Karpas-422 (cell line): ENCODE measurements around the gene GREB1. TPM values are rescaled to one million over a fixed set of nuclear protein-coding genes. Genes with fewer than 3 reads are reported as not detected.

Source experiments
- DNase-seq: peaks from one replicate; pipeline ENCODE4 v3.0.0-alpha.2; 2015
- H2AFZ ChIP-seq: fragments of 200-600 bp; sonication (generic); 2 replicates; pipeline ENCODE4 v1.6.1; 2014; ENCODE audit warnings: antibody characterized with exemption, low read length, mixed read lengths
- H3K27ac ChIP-seq: fragments of 200-600 bp; sonication (generic); 2 replicates; pipeline ENCODE4 v1.5.1; 2014; ENCODE audit warnings: mild to moderate bottlenecking, low read length, moderate library complexity
- H3K27me3 ChIP-seq: fragments of 200-600 bp; sonication (generic); 2 replicates; pipeline ENCODE4 v1.6.1; 2014; ENCODE audit warnings: low read length, mixed read lengths
- H3K36me3 ChIP-seq: fragments of 200-600 bp; sonication (generic); 2 replicates; pipeline ENCODE4 v1.6.1; 2014; ENCODE audit warnings: low read length, mixed read lengths; ENCODE audit not compliant: insufficient read depth
- H3K4me1 ChIP-seq: fragments of 200-600 bp; sonication (generic); 2 replicates; pipeline ENCODE4 v1.6.1; 2014; ENCODE audit warnings: mild to moderate bottlenecking, low read length, mixed read lengths
- H3K4me2 ChIP-seq: fragments of 200-600 bp; sonication (generic); 2 replicates; pipeline ENCODE4 v1.6.1; 2014; ENCODE audit warnings: low read length, low read depth, mild to moderate bottlenecking; ENCODE audit not compliant: poor library complexity, severe bottlenecking
- H3K4me3 ChIP-seq: fragments of 200-600 bp; sonication (generic); 2 replicates; pipeline ENCODE4 v1.5.1; 2014; ENCODE audit warnings: mild to moderate bottlenecking, antibody characterized with exemption, low read length, mixed read lengths
- H3K79me2 ChIP-seq: fragments of 200-600 bp; sonication (generic); 2 replicates; pipeline ENCODE4 v1.6.1; 2014; ENCODE audit warnings: mild to moderate bottlenecking, low read length, mixed read lengths
- H3K9ac ChIP-seq: fragments of 200-600 bp; sonication (generic); 2 replicates; pipeline ENCODE4 v1.6.0; 2014; ENCODE audit warnings: low read length
- H3K9me2 ChIP-seq: fragments of 200-600 bp; sonication (generic), shearing (Covaris generic); replicated peaks from 2 replicates; pipeline ENCODE4 v1.6.0; 2014; ENCODE audit warnings: mild to moderate bottlenecking, low read length, moderate library complexity; ENCODE audit not compliant: insufficient read depth
- H3K9me3 ChIP-seq: fragments of 300-700, 200-600 bp; sonication (generic); 2 replicates; pipeline ENCODE4 v1.6.1; 2014; ENCODE audit warnings: low read length, mixed read lengths
- H4K20me1 ChIP-seq: fragments of 200-600 bp; sonication (generic); 2 replicates; pipeline ENCODE4 v1.6.1; 2014; ENCODE audit warnings: mild to moderate bottlenecking, antibody characterized with exemption, low read length, low read depth; ENCODE audit not compliant: insufficient read depth
- total RNA-seq: library from RNA; depleted of rRNA; stranded (reverse); fragments of >200 nt; shearing (Covaris generic); gene quantifications from 2 replicates; pipeline ENCODE4 v1.2.3, GENCODE V29; 2014; ENCODE audit warnings: low replicate concordance

The GREB1 gene
- total RNA-seq, 1 experiment from 2014 or later, result 4.4 TPM

- H3K4me3 ChIP-seq, result no peak overlapping the region
- no peak overlapping the region for H2AFZ ChIP-seq
- no peak overlapping the region for H3K4me2 ChIP-seq
- no peaks in the 10 kb centered on the region for H3K27me3 ChIP-seq
- H3K9ac ChIP-seq, result no peak overlapping the region
- H4K20me1 ChIP-seq, result no peaks in the 10 kb centered on the region
- no peaks in the 10 kb centered on the region for H3K79me2 ChIP-seq
- H3K9me3 ChIP-seq, result no peaks in the 10 kb centered on the region
- no peak for DNase-seq
- H3K36me3 ChIP-seq, result no peaks in the 10 kb centered on the region
- H3K4me1 ChIP-seq, result no peaks in the 10 kb centered on the region
- no peak overlapping the region for H3K27ac ChIP-seq
- no peaks in the 10 kb centered on the region for H3K9me2 ChIP-seq
Measured at GRCh38 chr2:11596801-11597200, 63.0 kb downstream of the GREB1 start.

GRCh38 chr2:11597538-11598225, 63.8 kb downstream of the GREB1 start:
- H3K36me3 ChIP-seq, result no peaks in the 10 kb centered on the region
- no peak for DNase-seq
- no peak overlapping the region for H3K27ac ChIP-seq
- H3K4me3 ChIP-seq, result no peak overlapping the region
- H3K79me2 ChIP-seq, result no peaks in the 10 kb centered on the region
- no peaks in the 10 kb centered on the region for H3K9me3 ChIP-seq
- no peak overlapping the region for H2AFZ ChIP-seq
- no peaks in the 10 kb centered on the region for H3K27me3 ChIP-seq
- H3K9me2 ChIP-seq, result no peaks in the 10 kb centered on the region
- no peak overlapping the region for H3K9ac ChIP-seq
- no peaks in the 10 kb centered on the region for H3K4me1 ChIP-seq
- H3K4me2 ChIP-seq, result no peak overlapping the region
- H4K20me1 ChIP-seq, result no peaks in the 10 kb centered on the region

DNA sequence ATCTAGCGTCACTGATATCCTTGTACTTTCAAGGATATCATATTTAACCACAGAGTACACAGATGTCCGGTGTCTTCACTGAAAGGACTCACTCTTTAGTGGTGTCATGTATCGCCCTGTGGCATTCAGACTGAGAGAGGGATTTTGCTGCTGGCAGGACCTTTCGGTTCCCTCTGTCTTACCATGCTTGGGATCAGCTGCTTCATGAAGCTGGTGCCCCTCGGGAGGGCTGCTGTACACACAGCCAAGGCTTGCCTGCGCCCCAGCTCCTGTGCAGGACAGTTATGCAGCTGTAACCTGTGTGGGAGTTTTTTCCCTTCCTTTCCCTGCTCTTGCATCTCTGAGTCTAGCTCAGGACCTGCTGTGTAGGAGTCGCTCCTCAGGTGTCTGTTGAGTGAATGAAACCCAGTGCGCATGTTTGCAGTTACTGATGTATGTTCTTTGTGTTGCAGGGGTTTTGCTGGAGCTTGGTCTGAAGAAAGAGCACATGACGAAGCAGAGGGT, 64.4 kb downstream of the GREB1 start:
- no peak overlapping the region for H3K4me2 ChIP-seq
- H3K27ac ChIP-seq, result no peak overlapping the region
- no peak overlapping the region for H2AFZ ChIP-seq
- H3K9ac ChIP-seq, result no peak overlapping the region
- H3K9me3 ChIP-seq, result no peaks in the 10 kb centered on the region
- no peaks in the 10 kb centered on the region for H3K36me3 ChIP-seq
- H3K9me2 ChIP-seq, result no peaks in the 10 kb centered on the region
- DNase-seq, result no peak
- no peaks in the 10 kb centered on the region for H3K27me3 ChIP-seq
- H3K4me3 ChIP-seq, result no peak overlapping the region
- no peaks in the 10 kb centered on the region for H4K20me1 ChIP-seq
- no peaks in the 10 kb centered on the region for H3K79me2 ChIP-seq
- no peaks in the 10 kb centered on the region for H3K4me1 ChIP-seq

GRCh38 chr2:11602563-11603204, 68.8 kb downstream of the GREB1 start:
- Histone ChIP-seq H2AFZ (no peak overlapping the region), H3K27me3 (no peaks in the 10 kb centered on the region), H3K4me2 (no peak overlapping the region), H3K9me2 (no peaks in the 10 kb centered on the region), H3K36me3 (no peaks in the 10 kb centered on the region), H4K20me1 (no peaks in the 10 kb centered on the region), H3K9me3 (no peaks in the 10 kb centered on the region), H3K79me2 (no peaks in the 10 kb centered on the region), H3K4me3 (no peak overlapping the region), H3K27ac (no peak overlapping the region), H3K9ac (no peak overlapping the region), H3K4me1 (no peaks in the 10 kb centered on the region)
- DNase-seq, result no peak

DNA sequence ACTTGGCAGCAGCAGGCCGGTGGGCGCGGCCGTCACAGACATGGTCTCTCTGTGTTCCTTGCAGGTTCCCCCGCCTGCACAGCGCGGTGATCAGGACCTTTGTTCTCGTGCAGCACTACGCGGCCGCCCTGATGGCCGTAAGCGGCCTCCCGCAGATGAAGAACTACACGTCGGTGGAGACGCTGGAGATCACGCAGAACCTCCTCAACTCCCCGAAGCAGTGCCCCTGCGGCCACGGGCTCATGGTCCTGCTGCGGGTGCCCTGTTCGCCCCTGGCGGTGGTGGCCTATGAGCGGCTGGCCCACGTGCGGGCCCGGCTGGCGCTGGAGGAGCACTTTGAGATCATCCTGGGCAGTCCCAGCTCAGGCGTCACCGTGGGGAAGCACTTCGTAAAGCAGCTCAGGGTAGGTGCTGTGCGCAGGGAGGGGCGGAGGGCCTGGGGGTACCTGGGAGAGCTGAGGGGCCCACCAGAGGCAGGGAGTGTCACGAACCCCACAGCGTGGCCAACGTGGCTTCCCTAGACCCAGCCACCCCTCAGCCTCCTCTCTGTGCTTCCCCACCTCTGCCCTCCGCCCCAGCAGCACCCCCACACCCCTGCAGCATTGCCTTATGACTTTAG, 76.9 kb downstream of the GREB1 start:
- no peak overlapping the region for H3K4me3 ChIP-seq
- no peak overlapping the region for H3K4me2 ChIP-seq
- no peaks in the 10 kb centered on the region for H3K79me2 ChIP-seq
- H3K9ac ChIP-seq, result no peak overlapping the region
- H2AFZ ChIP-seq, result no peak overlapping the region
- no peaks in the 10 kb centered on the region for H3K4me1 ChIP-seq
- DNase-seq, result no peak
- H3K27ac ChIP-seq, result no peak overlapping the region
- H3K9me2 ChIP-seq, result no peaks in the 10 kb centered on the region
- H3K9me3 ChIP-seq, result no peaks in the 10 kb centered on the region
- H4K20me1 ChIP-seq, result no peaks in the 10 kb centered on the region
- H3K36me3 ChIP-seq, result no peaks in the 10 kb centered on the region
- no peaks in the 10 kb centered on the region for H3K27me3 ChIP-seq

GRCh38 chr2:11611251-11611650, 77.4 kb downstream of the GREB1 start:
- H3K4me3 ChIP-seq, result no peak overlapping the region
- no peak for DNase-seq
- H3K79me2 ChIP-seq, result no peaks in the 10 kb centered on the region
- H3K9me3 ChIP-seq, result no peaks in the 10 kb centered on the region
- no peaks in the 10 kb centered on the region for H3K36me3 ChIP-seq
- no peak overlapping the region for H3K27ac ChIP-seq
- H3K9me2 ChIP-seq, result no peaks in the 10 kb centered on the region
- no peak overlapping the region for H2AFZ ChIP-seq
- H3K9ac ChIP-seq, result no peak overlapping the region
- H4K20me1 ChIP-seq, result no peaks in the 10 kb centered on the region
- no peaks in the 10 kb centered on the region for H3K27me3 ChIP-seq
- H3K4me1 ChIP-seq, result no peaks in the 10 kb centered on the region
- no peak overlapping the region for H3K4me2 ChIP-seq

DNA sequence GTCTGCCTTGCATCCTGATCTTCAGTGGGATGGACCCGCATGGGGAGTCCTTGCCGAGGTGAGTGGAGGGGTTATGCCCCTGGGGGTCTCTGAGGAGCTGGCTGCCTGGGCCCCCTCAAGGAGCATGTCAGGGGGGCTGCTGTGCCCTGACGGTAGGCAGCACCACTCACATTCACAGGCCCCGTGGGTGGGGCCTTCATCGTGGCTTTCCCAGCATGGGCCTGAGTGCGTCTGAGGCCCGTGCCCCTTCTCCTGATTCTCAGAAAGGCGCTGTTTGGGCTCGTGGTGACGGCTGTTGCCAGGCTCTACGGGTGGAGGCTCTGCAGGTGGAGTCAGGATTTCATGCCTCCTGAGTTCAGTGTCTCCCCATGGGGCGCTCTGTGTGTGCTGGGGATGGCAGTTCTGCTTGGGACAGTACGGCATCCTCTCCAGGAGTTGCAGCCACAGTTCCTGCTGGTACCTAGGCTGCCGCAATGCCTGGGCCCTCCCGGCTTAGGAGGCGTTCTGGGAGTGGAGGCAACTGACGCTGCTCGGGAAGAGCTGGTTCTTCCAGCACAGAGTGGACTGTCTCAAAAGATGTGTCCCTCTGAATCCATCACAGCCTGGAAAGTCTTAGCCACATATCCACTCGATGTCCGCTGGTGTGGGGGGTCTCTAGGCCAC, 78.8 kb downstream of the GREB1 start:
- Histone ChIP-seq H3K36me3 (no peaks in the 10 kb centered on the region), H3K9me3 (no peaks in the 10 kb centered on the region), H3K9ac (no peak overlapping the region), H4K20me1 (no peaks in the 10 kb centered on the region), H3K9me2 (no peaks in the 10 kb centered on the region), H3K4me1 (no peaks in the 10 kb centered on the region), H3K4me3 (no peak overlapping the region), H3K79me2 (no peaks in the 10 kb centered on the region), H3K27ac (no peak overlapping the region), H3K4me2 (no peak overlapping the region), H3K27me3 (no peaks in the 10 kb centered on the region), H2AFZ (no peak overlapping the region)
- DNase-seq, result no peak

- Histone ChIP-seq H3K79me2 (no peaks in the 10 kb centered on the region), H4K20me1 (no peaks in the 10 kb centered on the region), H3K27ac (no peak overlapping the region), H3K27me3 (no peaks in the 10 kb centered on the region), H3K9me3 (no peaks in the 10 kb centered on the region), H3K36me3 (no peaks in the 10 kb centered on the region), H3K4me3 (no peak overlapping the region), H2AFZ (no peak overlapping the region), H3K4me2 (no peak overlapping the region), H3K9me2 (no peaks in the 10 kb centered on the region), H3K4me1 (no peaks in the 10 kb centered on the region), H3K9ac (no peak overlapping the region)
- no peak for DNase-seq
Measured at GRCh38 chr2:11613297-11613696, 79.5 kb downstream of the GREB1 start.
